Smooth muscle cell (in vitro differentiated cells): ENCODE data around the gene MAP7D2. TPM values are rescaled to one million over a fixed set of nuclear protein-coding genes. Genes with fewer than 3 reads are reported as not detected.

ENCODE experiments used
- DNase-seq: peaks from one replicate; lab custom pipeline; 2025; ENCODE audit not compliant: unreplicated experiment; lab: John Stamatoyannopoulos, UW
- H2AFZ ChIP-seq: fragments of 200-600 bp; sonication (generic); 2 replicates; pipeline ENCODE4 v1.6.0; 2016; ENCODE audit warnings: antibody characterized with exemption, low read depth, mild to moderate bottlenecking
- H3F3A ChIP-seq: fragments of 200-600 bp; sonication (generic); 2 replicates; pipeline ENCODE4 v1.6.0; 2017; ENCODE audit warnings: antibody characterized with exemption, low read depth
- H3K27ac ChIP-seq: fragments of 200-600 bp; sonication (generic); 2 replicates; pipeline ENCODE4 v1.5.1; 2016; ENCODE audit warnings: low read depth, mild to moderate bottlenecking
- H3K27me3 ChIP-seq: fragments of 200-600 bp; sonication (generic); 2 replicates; pipeline ENCODE4 v1.6.1; 2016; ENCODE audit warnings: low read depth, mild to moderate bottlenecking
- H3K36me3 ChIP-seq: fragments of 200-600 bp; sonication (generic); 2 replicates; pipeline ENCODE4 v1.5.1; 2016; ENCODE audit warnings: low read depth
- H3K4me1 ChIP-seq: fragments of 200-600 bp; sonication (generic); 2 replicates; pipeline ENCODE4 v1.5.1; 2016; ENCODE audit warnings: low read depth
- H3K4me2 ChIP-seq: fragments of 200-600 bp; sonication (generic); 2 replicates; pipeline ENCODE4 v1.6.0; 2016; ENCODE audit warnings: mild to moderate bottlenecking
- H3K4me3 ChIP-seq: fragments of 200-600 bp; sonication (generic); 2 replicates; pipeline ENCODE4 v1.5.1; 2016; ENCODE audit warnings: mild to moderate bottlenecking
- H3K79me2 ChIP-seq: fragments of 200-600 bp; sonication (generic); 2 replicates; pipeline ENCODE4 v1.6.0; 2016; ENCODE audit warnings: low read depth, mild to moderate bottlenecking
- H3K9ac ChIP-seq: fragments of 200-600 bp; sonication (generic); 2 replicates; pipeline ENCODE4 v1.6.0; 2016; ENCODE audit warnings: low read depth
- H3K9me3 ChIP-seq: fragments of 200-600 bp; sonication (generic); replicated peaks from 2 replicates; pipeline ENCODE4 v1.5.1; 2016; ENCODE audit warnings: low read depth
- H4K20me1 ChIP-seq: fragments of 200-600 bp; sonication (generic); 2 replicates; pipeline ENCODE4 v1.6.0; 2016; ENCODE audit warnings: low read depth
- WGBS: methylation state at CpG from one replicate; pipeline ENCODE4 v1.1.7; 2016; ENCODE audit warnings: low lambda C conversion rate; 5-methylcytosine and 5-hydroxymethylcytosine counted together
- polyA plus RNA-seq: library from polyadenylated mRNA; unstranded; fragments of >200 nt; fragmentation: Nextera tagmentation; extraction: Ambion mirVana; gene quantifications from 2 replicates; pipeline ENCODE4 v1.2.1, GENCODE V29; 2016
- total RNA-seq: library from RNA; depleted of rRNA; stranded (reverse); fragments of >200 nt; gene quantifications from 2 replicates; pipeline ENCODE4 v1.2.3, GENCODE V29; 2014
- TF ChIP-seq, protein P1 (sequence below): fragments of 200-600 bp; sonication (generic); IDR thresholded peaks from 2 replicates; pipeline ENCODE4 v1.5.1; 2017; ENCODE audit warnings: borderline replicate concordance, mild to moderate bottlenecking, antibody characterized with exemption; ENCODE audit not compliant: insufficient read depth, poor library complexity, severe bottlenecking

Gene MAP7D2
- total and polyA plus RNA-seq, 2 experiments from 2014 or later: 0.18 TPM; not detected in 1

DNA sequence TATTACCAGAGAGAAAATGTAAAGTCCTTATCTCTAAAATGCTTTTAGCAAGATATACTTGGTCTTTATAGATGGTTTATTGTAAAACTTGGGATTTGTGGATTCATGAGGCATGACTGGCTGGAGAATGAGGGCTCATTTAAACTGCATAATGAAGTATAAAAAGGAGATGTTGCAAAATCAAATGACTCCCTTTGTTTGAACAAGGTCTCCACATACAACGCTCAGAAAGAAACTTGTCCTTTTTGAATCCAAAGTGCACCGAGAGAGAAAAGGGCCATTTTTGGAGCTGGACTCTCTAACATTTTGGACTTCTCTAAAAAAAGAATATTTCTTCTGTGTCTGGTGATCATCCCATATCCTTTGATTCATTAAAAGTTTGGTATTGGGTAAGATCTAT is 32.6 kb upstream of the MAP7D2 start:
- Histone ChIP-seq H3K4me3 (no peak overlapping the region), H3K27ac (no peak overlapping the region), H3K4me1 (no peaks in the 10 kb centered on the region), H4K20me1 (no peaks in the 10 kb centered on the region), H3F3A (no peaks in the 10 kb centered on the region), H2AFZ (no peak overlapping the region), H3K27me3 (no peaks in the 10 kb centered on the region), H3K9ac (no peak overlapping the region), H3K4me2 (no peak overlapping the region), H3K9me3 (peaks cover 6% of the 10 kb centered on the region), H3K79me2 (no peaks in the 10 kb centered on the region), H3K36me3 (peaks cover under 1% of the 10 kb centered on the region)
- TF ChIP-seq, protein P1, sequence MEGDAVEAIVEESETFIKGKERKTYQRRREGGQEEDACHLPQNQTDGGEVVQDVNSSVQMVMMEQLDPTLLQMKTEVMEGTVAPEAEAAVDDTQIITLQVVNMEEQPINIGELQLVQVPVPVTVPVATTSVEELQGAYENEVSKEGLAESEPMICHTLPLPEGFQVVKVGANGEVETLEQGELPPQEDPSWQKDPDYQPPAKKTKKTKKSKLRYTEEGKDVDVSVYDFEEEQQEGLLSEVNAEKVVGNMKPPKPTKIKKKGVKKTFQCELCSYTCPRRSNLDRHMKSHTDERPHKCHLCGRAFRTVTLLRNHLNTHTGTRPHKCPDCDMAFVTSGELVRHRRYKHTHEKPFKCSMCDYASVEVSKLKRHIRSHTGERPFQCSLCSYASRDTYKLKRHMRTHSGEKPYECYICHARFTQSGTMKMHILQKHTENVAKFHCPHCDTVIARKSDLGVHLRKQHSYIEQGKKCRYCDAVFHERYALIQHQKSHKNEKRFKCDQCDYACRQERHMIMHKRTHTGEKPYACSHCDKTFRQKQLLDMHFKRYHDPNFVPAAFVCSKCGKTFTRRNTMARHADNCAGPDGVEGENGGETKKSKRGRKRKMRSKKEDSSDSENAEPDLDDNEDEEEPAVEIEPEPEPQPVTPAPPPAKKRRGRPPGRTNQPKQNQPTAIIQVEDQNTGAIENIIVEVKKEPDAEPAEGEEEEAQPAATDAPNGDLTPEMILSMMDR: no peak
- DNase-seq: no peak
- 86% methylated on average over 2 of the region's 2 CpGs for WGBS

DNA sequence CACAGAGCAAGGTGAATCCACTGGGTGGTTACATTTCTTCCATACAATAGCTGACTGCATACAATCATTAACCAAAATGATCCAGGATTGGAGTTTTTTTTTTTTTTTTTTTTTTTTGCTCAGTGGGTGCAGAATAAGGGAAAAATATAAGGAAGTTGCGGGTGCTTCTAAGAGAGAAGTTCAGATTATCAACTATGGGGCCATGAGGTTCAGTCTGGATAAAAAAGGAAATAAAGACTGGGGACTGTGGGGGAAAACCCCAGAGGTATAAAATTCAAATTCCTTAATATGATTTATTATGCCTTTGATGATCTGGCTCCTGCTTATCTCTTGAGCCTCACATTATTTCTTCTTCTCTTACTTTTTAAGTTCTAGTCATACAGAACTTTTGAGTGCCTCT is 30.9 kb upstream of the MAP7D2 start:
- Histone ChIP-seq H3K4me1 (no peaks in the 10 kb centered on the region), H3K36me3 (no peaks in the 10 kb centered on the region), H3K27ac (no peak overlapping the region), H2AFZ (no peak overlapping the region), H3K27me3 (no peaks in the 10 kb centered on the region), H4K20me1 (no peaks in the 10 kb centered on the region), H3K79me2 (no peaks in the 10 kb centered on the region), H3K9ac (no peak overlapping the region), H3K4me2 (no peak overlapping the region), H3K9me3 (peaks cover 6% of the 10 kb centered on the region), H3K4me3 (no peak overlapping the region), H3F3A (no peaks in the 10 kb centered on the region)
- TF ChIP-seq, protein P1: no peak
- 70% methylated on average over 1 of the region's 1 CpG for WGBS
- no peak for DNase-seq

DNA sequence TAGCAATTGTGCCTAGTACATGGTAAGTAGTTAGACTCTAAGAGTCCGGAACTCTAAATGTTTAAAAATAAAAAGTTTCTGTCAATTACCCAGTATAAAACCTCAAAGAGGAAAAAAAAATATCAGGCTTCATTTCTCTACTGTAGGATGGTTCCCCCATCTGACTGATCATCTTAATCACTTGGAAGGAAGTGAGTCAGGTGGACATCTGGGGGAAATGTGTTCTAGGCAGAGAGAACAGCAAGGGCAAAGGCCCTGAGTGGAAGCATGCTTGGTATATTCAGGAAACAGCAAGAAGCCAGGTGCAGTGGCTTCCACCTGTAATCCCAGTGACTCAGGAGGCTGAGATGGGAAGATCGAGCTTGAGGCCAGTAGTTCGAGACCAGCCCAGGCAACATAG is 27.8 kb upstream of the MAP7D2 start:
- no peaks in the 10 kb centered on the region for H3K27me3 ChIP-seq
- H3K79me2 ChIP-seq: peaks cover 20% of the 10 kb centered on the region
- no peak overlapping the region for H2AFZ ChIP-seq
- 84% methylated on average over 3 of the region's 3 CpGs for WGBS
- no peak for DNase-seq
- H3K9ac ChIP-seq: no peak overlapping the region
- no peaks in the 10 kb centered on the region for H3F3A ChIP-seq
- H3K4me1 ChIP-seq: no peaks in the 10 kb centered on the region
- H4K20me1 ChIP-seq: peaks cover 12% of the 10 kb centered on the region
- H3K36me3 ChIP-seq: no peaks in the 10 kb centered on the region
- peaks cover 5% of the 10 kb centered on the region for H3K9me3 ChIP-seq
- H3K4me2 ChIP-seq: no peak overlapping the region
- H3K4me3 ChIP-seq: no peak overlapping the region
- TF ChIP-seq, protein P1: no peak
- no peak overlapping the region for H3K27ac ChIP-seq

DNA sequence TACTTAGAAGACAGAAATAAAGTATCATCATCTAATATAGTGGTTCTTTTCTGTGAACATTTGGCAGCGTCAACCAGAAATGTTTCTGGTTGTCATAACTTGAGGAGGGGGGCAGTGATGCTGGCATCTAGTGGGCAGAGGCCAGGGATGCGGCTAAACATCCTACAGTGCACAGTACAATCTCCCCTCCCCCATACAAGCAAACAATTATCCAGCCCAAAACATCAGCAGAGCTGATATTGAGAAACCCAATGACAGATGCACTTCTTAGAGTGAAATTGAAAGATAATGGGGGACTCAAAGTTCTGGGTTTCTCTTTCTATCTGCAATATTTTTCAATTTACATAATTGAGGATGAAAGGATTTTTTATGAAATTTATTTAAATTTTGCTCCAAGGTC is 26.9 kb upstream of the MAP7D2 start:
- 70% methylated on average over 2 of the region's 2 CpGs for WGBS
- peaks cover 29% of the 10 kb centered on the region for H3K79me2 ChIP-seq
- H3K9me3 ChIP-seq: no peaks in the 10 kb centered on the region
- no peaks in the 10 kb centered on the region for H3F3A ChIP-seq
- TF ChIP-seq, protein P1: no peak
- H4K20me1 ChIP-seq: peaks cover 21% of the 10 kb centered on the region
- DNase-seq: no peak
- H3K4me3 ChIP-seq: no peak overlapping the region
- H3K4me2 ChIP-seq: no peak overlapping the region
- no peak overlapping the region for H2AFZ ChIP-seq
- H3K27ac ChIP-seq: no peak overlapping the region
- H3K27me3 ChIP-seq: no peaks in the 10 kb centered on the region
- no peak overlapping the region for H3K9ac ChIP-seq
- H3K36me3 ChIP-seq: no peaks in the 10 kb centered on the region
- no peaks in the 10 kb centered on the region for H3K4me1 ChIP-seq
